ENCODE results near the gene MAB21L4.

Gene MAB21L4

DNA sequence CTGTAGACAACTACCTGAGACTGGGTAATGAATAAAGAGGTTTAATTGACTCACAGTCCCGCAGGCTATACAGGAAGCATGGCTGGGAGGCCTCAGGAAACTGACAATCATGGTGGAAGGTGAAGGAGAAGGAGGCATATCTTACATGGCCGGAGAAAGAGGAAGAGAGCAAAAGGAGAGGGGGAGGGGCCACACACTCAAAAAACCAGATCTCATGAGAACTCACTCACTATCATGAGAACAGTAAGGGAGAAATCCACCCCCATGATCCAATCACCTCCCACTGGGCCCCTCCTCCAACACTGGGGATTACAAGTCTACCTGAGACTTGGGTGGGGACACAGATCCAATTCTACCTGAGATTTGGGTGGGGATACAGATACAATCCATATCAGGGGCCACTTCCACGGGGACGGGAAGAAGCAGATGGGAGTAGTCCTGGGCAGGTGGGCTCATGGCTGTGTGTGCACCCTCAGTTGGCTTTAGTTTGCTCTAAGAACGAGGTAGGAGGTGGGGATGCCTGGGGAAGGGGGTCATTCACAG lies 9.9 kb downstream of the MAB21L4 start:
- in situ Hi-C loops (cut with HindIII; ENCODE audit: low sequenced_read_pairs): no loop called here
- TF ChIP-seq, protein P1, sequence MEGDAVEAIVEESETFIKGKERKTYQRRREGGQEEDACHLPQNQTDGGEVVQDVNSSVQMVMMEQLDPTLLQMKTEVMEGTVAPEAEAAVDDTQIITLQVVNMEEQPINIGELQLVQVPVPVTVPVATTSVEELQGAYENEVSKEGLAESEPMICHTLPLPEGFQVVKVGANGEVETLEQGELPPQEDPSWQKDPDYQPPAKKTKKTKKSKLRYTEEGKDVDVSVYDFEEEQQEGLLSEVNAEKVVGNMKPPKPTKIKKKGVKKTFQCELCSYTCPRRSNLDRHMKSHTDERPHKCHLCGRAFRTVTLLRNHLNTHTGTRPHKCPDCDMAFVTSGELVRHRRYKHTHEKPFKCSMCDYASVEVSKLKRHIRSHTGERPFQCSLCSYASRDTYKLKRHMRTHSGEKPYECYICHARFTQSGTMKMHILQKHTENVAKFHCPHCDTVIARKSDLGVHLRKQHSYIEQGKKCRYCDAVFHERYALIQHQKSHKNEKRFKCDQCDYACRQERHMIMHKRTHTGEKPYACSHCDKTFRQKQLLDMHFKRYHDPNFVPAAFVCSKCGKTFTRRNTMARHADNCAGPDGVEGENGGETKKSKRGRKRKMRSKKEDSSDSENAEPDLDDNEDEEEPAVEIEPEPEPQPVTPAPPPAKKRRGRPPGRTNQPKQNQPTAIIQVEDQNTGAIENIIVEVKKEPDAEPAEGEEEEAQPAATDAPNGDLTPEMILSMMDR (IDR thresholded peaks at IDR 0.05; ENCODE audit: low read depth, low read length): no peak
- DNase-seq (ENCODE audit: low read depth, low spot score): no peak

DNA sequence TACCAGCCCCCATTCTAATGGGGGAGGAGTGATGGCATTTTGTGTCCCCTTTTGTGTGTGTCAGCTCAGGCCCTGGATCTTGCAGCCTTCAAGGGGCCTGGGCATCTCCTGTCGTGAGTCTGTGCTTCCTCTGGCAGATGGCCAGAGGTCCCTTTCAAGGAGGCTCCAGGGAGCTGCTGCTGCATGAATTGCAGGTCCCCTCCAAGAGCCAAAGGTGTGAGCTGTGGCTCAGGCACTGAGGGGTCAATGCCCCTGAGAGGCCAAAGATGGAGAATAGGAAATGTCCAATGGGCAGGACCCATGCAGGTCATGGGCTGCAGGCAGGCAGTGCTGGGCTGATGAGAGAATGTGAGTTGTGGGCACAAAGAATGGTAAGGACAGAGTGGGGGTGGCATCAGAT lies 10.4 kb downstream of the MAB21L4 start:
- TF ChIP-seq, protein P1 (IDR thresholded peaks at IDR 0.05; ENCODE audit: low read depth, low read length): no peak
- in situ Hi-C loops (cut with HindIII; ENCODE audit: low sequenced_read_pairs): no loop called here
- H3K4me3 ChIP-seq (ENCODE audit: low read depth, low read length): no peak overlapping the region
- no peak for DNase-seq (ENCODE audit: low read depth, low spot score)

More for the DNA sequence above, 9.9 kb downstream of the MAB21L4 start:
- no peak overlapping the region for H3K4me3 ChIP-seq (ENCODE audit: low read depth, low read length)

DNA sequence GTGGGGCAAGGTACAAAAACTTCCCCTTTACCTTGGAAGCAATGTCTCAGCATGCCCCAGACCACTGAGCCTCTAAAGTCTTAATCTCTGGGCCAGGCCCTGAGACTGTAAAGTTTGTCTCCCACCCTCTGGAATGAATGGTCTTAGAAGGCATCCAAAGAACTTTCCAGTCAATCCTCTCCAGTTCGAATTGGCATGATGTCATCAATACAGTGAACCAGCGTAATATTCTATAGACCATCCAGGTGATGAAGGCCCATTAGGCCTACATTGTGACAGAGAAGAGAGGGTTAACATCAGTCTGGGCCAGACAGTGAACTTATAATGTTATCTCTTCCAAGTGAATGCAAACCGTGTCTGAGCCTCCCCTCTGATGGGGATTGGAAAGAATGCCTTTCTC lies 11.2 kb downstream of the MAB21L4 start:
- DNase-seq (ENCODE audit: low read depth, low spot score): no peak
- no peak overlapping the region for H3K4me3 ChIP-seq (ENCODE audit: low read depth, low read length)
- in situ Hi-C loops (cut with HindIII; ENCODE audit: low sequenced_read_pairs): no loop called here

DNA sequence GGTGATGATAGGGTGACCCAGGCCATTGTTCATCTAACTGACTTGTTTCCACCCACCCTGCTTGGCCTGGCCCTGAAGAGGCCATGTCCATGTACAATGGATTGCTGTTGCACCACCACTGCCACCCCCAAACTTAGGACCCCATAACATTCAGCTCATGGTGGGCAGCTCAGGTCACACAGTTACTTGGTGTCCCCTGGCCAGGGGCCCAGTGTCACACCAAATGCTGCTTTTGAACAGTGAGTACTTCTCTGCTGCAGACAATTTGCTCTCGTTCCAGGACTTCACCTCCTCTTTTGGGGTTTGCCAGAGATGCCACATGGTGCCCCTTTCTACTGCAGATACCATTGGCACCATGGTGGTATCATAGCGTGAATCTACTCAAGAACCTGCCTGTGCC lies 11.7 kb downstream of the MAB21L4 start:
- in situ Hi-C loops (cut with HindIII; ENCODE audit: low sequenced_read_pairs): no loop called here
- no peak for DNase-seq (ENCODE audit: low read depth, low spot score)
- H3K4me3 ChIP-seq (ENCODE audit: low read depth, low read length): no peak overlapping the region
- TF ChIP-seq, protein P1 (IDR thresholded peaks at IDR 0.05; ENCODE audit: low read depth, low read length): no peak

More for the DNA sequence above, 11.2 kb downstream of the MAB21L4 start:
- TF ChIP-seq, protein P1 (IDR thresholded peaks at IDR 0.05; ENCODE audit: low read depth, low read length): no peak

DNA sequence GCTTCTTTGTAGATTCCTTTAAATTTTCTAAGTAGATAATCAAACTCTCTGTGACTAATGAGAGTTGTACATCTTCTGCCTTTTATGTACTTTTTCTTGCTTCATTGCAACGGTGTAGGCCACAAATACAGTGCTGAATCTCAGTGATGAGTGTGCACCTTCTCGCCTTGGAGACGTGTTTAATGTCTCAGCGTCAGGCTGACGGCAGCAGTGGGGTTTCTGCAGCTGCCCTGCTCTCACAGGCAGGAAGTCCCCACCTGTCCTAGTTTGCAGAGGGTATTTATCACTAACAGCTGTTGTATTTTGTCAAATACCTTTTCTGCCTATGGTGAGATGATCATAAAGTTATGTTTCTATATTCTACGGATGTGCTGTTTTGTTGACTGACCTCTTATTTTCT lies 14.0 kb downstream of the MAB21L4 start:
- no peak for DNase-seq (ENCODE audit: low read depth, low spot score)
- in situ Hi-C loops (cut with HindIII; ENCODE audit: low sequenced_read_pairs): no loop called here
- no peak overlapping the region for H3K4me3 ChIP-seq (ENCODE audit: low read depth, low read length)
- TF ChIP-seq, protein P1 (IDR thresholded peaks at IDR 0.05; ENCODE audit: low read depth, low read length): no peak

DNA sequence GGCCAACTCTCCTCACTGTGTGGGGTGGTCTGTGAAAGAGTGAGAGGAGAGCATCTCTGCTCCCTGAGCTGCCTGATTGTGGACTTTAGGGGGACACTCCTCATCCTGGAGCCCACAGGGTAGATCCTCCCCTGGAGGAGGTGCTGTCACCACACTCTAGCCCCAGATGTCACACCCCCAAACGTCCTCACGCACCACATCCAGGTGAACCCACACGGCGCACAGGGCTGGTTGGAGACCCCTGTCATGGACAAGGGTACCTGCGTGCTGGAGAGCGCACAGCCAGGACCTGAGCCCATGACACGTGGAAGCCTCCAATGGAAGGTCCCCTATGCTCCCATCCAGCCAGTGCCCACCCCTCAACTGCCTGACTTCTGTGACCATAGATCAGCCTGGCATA lies 16.9 kb downstream of the MAB21L4 start:
- DNase-seq (ENCODE audit: low read depth, low spot score): no peak
- in situ Hi-C loops (cut with HindIII; ENCODE audit: low sequenced_read_pairs): no loop called here
- TF ChIP-seq, protein P1 (IDR thresholded peaks at IDR 0.05; ENCODE audit: low read depth, low read length): no peak
- H3K4me3 ChIP-seq (ENCODE audit: low read depth, low read length): no peak overlapping the region

All from astrocyte of the spinal cord (primary cell).